Heart left ventricle (tissue), 16 donors: ENCODE data around the gene PTPRM. TPM values are rescaled to one million over a fixed set of nuclear protein-coding genes. Genes with fewer than 3 reads are reported as not detected.

Experiments
- ATAC-seq, 4 donors: fragments of 200-7000 bp; cut with Tn5 transposase; one replicate each; pipeline ENCODE4 v1.9.1; 2020 to 2022; ENCODE audit warnings: moderate library complexity in 4 of 4, mild to moderate bottlenecking in 3 of 4, moderate number of reproducible peaks in 1 of 4
- DNase-seq, 5 donors: peaks; one replicate each; pipeline ENCODE4 v3.0.0-alpha.2; 2020
- H3K27ac ChIP-seq, 12 donors: fragments of 200-600 bp; sonication (generic) in 4 of 12; one replicate each; pipeline versions ENCODE4 v1.5.0 to v1.8.0; 2016 to 2022; ENCODE audit warnings: mild to moderate bottlenecking in 2 of 12
- H3K27me3 ChIP-seq, 9 donors: fragments of 200-600 bp; sonication (generic) in 2 of 9; one replicate each; pipeline versions ENCODE4 v1.5.1 to v1.8.0; 2016 to 2022; ENCODE audit warnings: mild to moderate bottlenecking in 3 of 9
- H3K36me3 ChIP-seq, 9 donors: fragments of 200-600 bp; sonication (generic) in 2 of 9; one replicate each; pipeline versions ENCODE4 v1.5.0 to v1.8.0; 2018 to 2022; ENCODE audit warnings: mild to moderate bottlenecking in 2 of 9
- H3K4me1 ChIP-seq, 12 donors: fragments of 200-600 bp; sonication (generic) in 4 of 12; one replicate each; pipeline versions ENCODE4 v1.5.0 to v1.8.0; 2016 to 2022; ENCODE audit warnings: mild to moderate bottlenecking in 3 of 12
- H3K4me3 ChIP-seq, 12 donors: fragments of 200-600 bp; sonication (generic) in 4 of 12; one replicate each; pipeline versions ENCODE4 v1.5.0 to v1.8.0; 2017 to 2022; ENCODE audit warnings: mild to moderate bottlenecking in 9 of 12, moderate library complexity in 4 of 12
- H3K9me3 ChIP-seq, 12 donors: fragments of 200-600 bp; sonication (generic) in 4 of 12; one replicate each; pipeline versions ENCODE4 v1.5.0 to v1.8.0; 2016 to 2022; ENCODE audit warnings: mild to moderate bottlenecking in 1 of 12
- CTCF ChIP-seq, 12 donors: fragments of 200-600 bp; sonication (generic) in 4 of 12; IDR thresholded peaks; one replicate each; pipeline versions ENCODE4 v1.5.0 to v1.8.0; 2018 to 2022; ENCODE audit warnings: antibody characterized with exemption in 12 of 12, mild to moderate bottlenecking in 5 of 12
- POLR2A ChIP-seq, 2 donors: fragments of 450-650 bp; IDR thresholded peaks; one replicate each; pipeline ENCODE4 v1.6.1; 2017; ENCODE audit warnings: antibody characterized with exemption in 2 of 2, mild to moderate bottlenecking in 2 of 2, moderate library complexity in 2 of 2
- WGBS, 4 donors: extraction: QIAGEN DNeasy Blood & Tissue Kit in 2 of 4; methylation state at CpG; one replicate each; pipeline versions ENCODE4 v1.1.5 to v1.1.7; 2013 to 2018; 5-methylcytosine and 5-hydroxymethylcytosine counted together
- intact Hi-C, 10 donors: fragments of 100-400 bp; cut with DNase I; formaldehyde crosslinking; loops; one replicate each; pipeline versions ENCODE4 v1.11.1 to v1.14.2; 2022
- polyA plus RNA-seq, 2 donors: library from polyadenylated mRNA; stranded (reverse); fragments of 200-250 nt; gene quantifications; one replicate each; pipeline ENCODE4 v1.2.3, GENCODE V29; 2013
- total RNA-seq, 9 donors: library from RNA; depleted of rRNA in 2 of 9; stranded (reverse); fragments of >200 nt in 2 of 9; fragmentation: NEBNext Ultra II Directional in 3 of 9; extraction: Animal tissue kit (Norgen Biotek cat#: 25700) in 3 of 9; gene quantifications; one replicate each; pipeline versions ENCODE4 v1.1.0 to v1.2.4, GENCODE V29; 2016 to 2023
- donor health status: ischemic (EF 13 %, LVEDD 7.1; RV severe dilation, severe dysfunction).
- donor health status: healthy with polysubstance abuse.
- donor health status: DM: no; HTN: yes; CAD: no.
- donor health status: DM: no; HTN: no; CAD: no.
- donor health status: ischemic (EF 25% LVEDD 6.9; RV normal size, moderate dysfunction).
- donor health status: ischemic (EF 25% LVEDD 5.7; RV mildly dilated, moderate dysfunction).
- donor health status: healthy.
- donor health status: DM: yes; HTN: yes; CAD: no.
- donor health status: ischemic (EF 35%, LVEDD 5.7; RV mildly dilated, moderate dysfunction).
- donor health status: nonischemic (EF 11% LVEDD 7.7; RV severe dilation, severe dysfunction).
- donor health status: DM: yes; HTN: yes; CAD: no.
- donor health status: PGD.
- donor health status: ischemic (EF 29% LVEDD 5.4; RV normal size, mild dysfunction).
- donor health status: nonischemic (EF 23%, LVEDD 6.1; RV moderate dilation, normal function).

The PTPRM gene
- total and polyA plus RNA-seq, 11 donors, result 93.8 to 186 (median 123) TPM

DNA sequence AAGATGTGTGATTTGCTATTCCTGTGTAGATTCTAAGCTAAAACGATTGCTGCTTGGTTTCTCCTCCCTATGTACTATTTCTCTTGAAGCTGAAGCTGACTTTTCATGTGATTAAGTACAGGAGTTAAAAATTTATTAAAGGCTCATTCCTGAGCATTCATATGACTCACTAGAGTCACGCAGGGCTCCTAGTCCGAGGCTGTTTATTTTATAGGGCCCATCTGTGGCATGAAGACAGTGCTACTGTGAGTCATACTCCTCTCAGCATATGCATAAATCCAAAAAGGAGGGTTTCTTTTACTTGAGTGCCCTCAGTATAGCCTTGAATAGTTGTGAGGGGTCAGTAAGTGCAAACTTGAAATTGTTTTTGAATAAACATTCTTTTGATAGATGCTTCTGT is 378.8 kb downstream of the PTPRM start:
- 39 to 73% (median 56%) methylated on average over 3 of the region's 3 CpGs for WGBS, 4 donors
- no peak for DNase-seq
- no peak overlapping the region for H3K4me3 ChIP-seq
- no peaks in the 10 kb centered on the region for H3K9me3 ChIP-seq
- H3K27ac ChIP-seq, result peak overlapping the region in 1 of 12 donors; percentile 69
- peak in 1 of 4 donors; percentile 13 for ATAC-seq
- H3K27me3 ChIP-seq, result no peaks in the 10 kb centered on the region
- peaks cover 0 to 22% (median 0%) of the 10 kb centered on the region in 9 donors for H3K36me3 ChIP-seq
- intact Hi-C loops, result no loop called here
- TF ChIP-seq CTCF (IDR thresholded peaks at IDR 0.05) (no peak), POLR2A (IDR thresholded peaks at IDR 0.05) (no peak)
- peaks cover 0 to 32% (median 18%) of the 10 kb centered on the region in 12 donors for H3K4me1 ChIP-seq

GRCh38 chr18:7946734-7947377 is 379.7 kb downstream of the PTPRM start:
- peak overlapping the region in 8 of 12 donors; percentile 10 to 49 (median 26) for H3K4me3 ChIP-seq
- intact Hi-C loops, result no loop called here
- no peaks in the 10 kb centered on the region for H3K9me3 ChIP-seq
- peaks cover 0 to 22% (median 13%) of the 10 kb centered on the region in 12 donors for H3K4me1 ChIP-seq
- H3K27me3 ChIP-seq, result no peaks in the 10 kb centered on the region
- peaks cover 0 to 30% (median 0%) of the 10 kb centered on the region in 9 donors for H3K36me3 ChIP-seq
- DNase-seq (no peak), ATAC-seq (peak in 3 of 4 donors; percentile 70 to 75 (median 73))
- 71 to 89% (median 82%) methylated on average over 7 of the region's 7 CpGs for WGBS, 4 donors
- peak overlapping the region in 3 of 12 donors; percentile 3 to 69 (median 12) for H3K27ac ChIP-seq
- no peak for TF ChIP-seq CTCF (IDR thresholded peaks at IDR 0.05)
- TF ChIP-seq POLR2A (IDR thresholded peaks at IDR 0.05), result no peak

- no peaks in the 10 kb centered on the region for H3K27me3 ChIP-seq
- no peak for DNase-seq
- intact Hi-C loops, result loop anchor here in 1 of 10 donors (10.0 kb wide), 1 partner anchor 376 kb away; no protein-coding TSS in a partner anchor
- H3K9me3 ChIP-seq, result no peaks in the 10 kb centered on the region
- ATAC-seq, result peak in 1 of 4 donors; percentile 11
- no peak overlapping the region for H3K4me3 ChIP-seq
- TF ChIP-seq POLR2A (IDR thresholded peaks at IDR 0.05), result no peak
- TF ChIP-seq CTCF (IDR thresholded peaks at IDR 0.05), result no peak
- peaks cover 0 to 30% (median 5%) of the 10 kb centered on the region in 9 donors for H3K36me3 ChIP-seq
- H3K27ac ChIP-seq, result no peak overlapping the region
- WGBS, 4 donors, result 91 to 98% (median 92%) methylated on average over 6 of the region's 6 CpGs
- peaks cover 0 to 40% (median 15%) of the 10 kb centered on the region in 12 donors for H3K4me1 ChIP-seq
These were observed 383.4 kb downstream of the PTPRM start for GRCh38 chr18:7950380-7951136.
